Embryonic facial prominence (tissue), 1 donor: ENCODE results near the gene ABCA7.

Experiments used
- DNase-seq: peaks from one replicate; pipeline ENCODE4 v3.0.0-alpha.2; 2016; ENCODE audit errors: extremely low spot score

ABCA7 gene

GRCh38 chr19:1086613-1087012 lies 46.7 kb downstream of the ABCA7 start:
- no peak for DNase-seq

- no peak for DNase-seq
These were observed 48.0 kb downstream of the ABCA7 start for GRCh38 chr19:1087813-1088415.

GRCh38 chr19:1088416-1089010 lies 48.6 kb downstream of the ABCA7 start:
- no peak for DNase-seq

- no peak for DNase-seq
These were observed 49.3 kb downstream of the ABCA7 start for GRCh38 chr19:1089126-1089771.

- no peak for DNase-seq
These were observed 50.0 kb downstream of the ABCA7 start for GRCh38 chr19:1089891-1090290.

- no peak for DNase-seq
These were observed 51.0 kb downstream of the ABCA7 start for GRCh38 chr19:1090731-1091543.

GRCh38 chr19:1091544-1092175 lies 51.8 kb downstream of the ABCA7 start:
- no peak for DNase-seq

- DNase-seq: no peak
These were observed 53.4 kb downstream of the ABCA7 start for GRCh38 chr19:1093330-1093729.

GRCh38 chr19:1093811-1094553 lies 54.1 kb downstream of the ABCA7 start:
- DNase-seq: no peak

- DNase-seq: no peak
These were observed 54.7 kb downstream of the ABCA7 start for GRCh38 chr19:1094655-1094977.

- DNase-seq: peak; percentile 97
These were observed 55.2 kb downstream of the ABCA7 start, which contains the start of gene POLR2E for GRCh38 chr19:1094978-1095701. TSS of gene POLR2E (minus strand) at chr19:1095375. CDS start at chr19:1095315, 60 bp downstream.

- no peak for DNase-seq
These were observed 57.9 kb downstream of the ABCA7 start for GRCh38 chr19:1097810-1098176.

GRCh38 chr19:1098177-1099051 lies 58.5 kb downstream of the ABCA7 start:
- no peak for DNase-seq

- DNase-seq: no peak
These were observed 61.4 kb downstream of the ABCA7 start for GRCh38 chr19:1101337-1101698.

GRCh38 chr19:1102407-1103131 lies 62.7 kb downstream of the ABCA7 start:
- no peak for DNase-seq

- no peak for DNase-seq
These were observed 63.3 kb downstream of the ABCA7 start for GRCh38 chr19:1103132-1103707.

- peak; percentile 94 for DNase-seq
These were observed 63.9 kb downstream of the ABCA7 start, which contains the start of gene GPX4 for GRCh38 chr19:1103708-1104310. TSS of gene GPX4 (plus strand) at chr19:1103994. CDS start at chr19:1104044, 50 bp downstream.

- no peak for DNase-seq
These were observed 64.6 kb downstream of the ABCA7 start for GRCh38 chr19:1104311-1105007.
